ENCODE measurements around the gene TP53I3.
"Not testable (repeated sequence)": the region's sequence is repeated elsewhere in the genome, so short reads cannot be mapped to it uniquely, and the experiment has no call there.

The TP53I3 gene

DNA sequence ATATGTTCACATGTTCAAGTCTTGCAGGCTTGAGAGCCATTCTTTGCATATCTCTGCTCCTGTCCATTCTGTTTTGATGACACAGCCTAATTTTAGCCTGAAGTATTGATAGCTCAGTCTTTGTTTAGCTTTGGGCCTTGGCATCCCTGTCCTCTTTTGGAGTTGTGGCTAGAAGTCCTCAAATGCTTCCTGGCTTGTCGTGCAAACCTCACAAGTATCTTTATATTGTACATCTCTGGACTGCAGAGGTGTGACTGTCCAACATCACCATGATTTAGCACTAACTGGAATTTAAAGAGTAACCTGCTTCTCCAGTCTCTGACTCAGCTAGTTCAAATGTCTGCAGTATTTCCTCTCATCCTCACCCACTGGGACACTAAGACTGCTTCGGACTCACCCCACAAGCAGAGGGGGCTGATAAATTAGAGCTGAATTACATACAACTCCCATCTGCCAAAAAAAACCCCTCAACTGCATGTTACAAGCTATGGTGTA, 26.8 kb upstream of the TP53I3 start:
- TF ChIP-seq EZH2phosphoT487 (IDR thresholded peaks at IDR 0.05; ENCODE audit: low read depth): no peak
- TF ChIP-seq, protein P1, sequence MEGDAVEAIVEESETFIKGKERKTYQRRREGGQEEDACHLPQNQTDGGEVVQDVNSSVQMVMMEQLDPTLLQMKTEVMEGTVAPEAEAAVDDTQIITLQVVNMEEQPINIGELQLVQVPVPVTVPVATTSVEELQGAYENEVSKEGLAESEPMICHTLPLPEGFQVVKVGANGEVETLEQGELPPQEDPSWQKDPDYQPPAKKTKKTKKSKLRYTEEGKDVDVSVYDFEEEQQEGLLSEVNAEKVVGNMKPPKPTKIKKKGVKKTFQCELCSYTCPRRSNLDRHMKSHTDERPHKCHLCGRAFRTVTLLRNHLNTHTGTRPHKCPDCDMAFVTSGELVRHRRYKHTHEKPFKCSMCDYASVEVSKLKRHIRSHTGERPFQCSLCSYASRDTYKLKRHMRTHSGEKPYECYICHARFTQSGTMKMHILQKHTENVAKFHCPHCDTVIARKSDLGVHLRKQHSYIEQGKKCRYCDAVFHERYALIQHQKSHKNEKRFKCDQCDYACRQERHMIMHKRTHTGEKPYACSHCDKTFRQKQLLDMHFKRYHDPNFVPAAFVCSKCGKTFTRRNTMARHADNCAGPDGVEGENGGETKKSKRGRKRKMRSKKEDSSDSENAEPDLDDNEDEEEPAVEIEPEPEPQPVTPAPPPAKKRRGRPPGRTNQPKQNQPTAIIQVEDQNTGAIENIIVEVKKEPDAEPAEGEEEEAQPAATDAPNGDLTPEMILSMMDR (IDR thresholded peaks at IDR 0.05; ENCODE audit: low read depth, low read length): no peak
- H3K4me2 ChIP-seq (ENCODE audit: low read length): no peak overlapping the region

GRCh38 chr2:24110660-24111303, 26.1 kb upstream of the TP53I3 start:
- H3K4me2 ChIP-seq (ENCODE audit: low read length): no peak overlapping the region
- no peaks in the 10 kb centered on the region for H4K20me1 ChIP-seq (ENCODE audit: insufficient read depth, low read length)
- H3K4me3 ChIP-seq (ENCODE audit: low read length): no peak overlapping the region
- no peak overlapping the region for H3K9ac ChIP-seq (ENCODE audit: low read length)
- H3K27me3 ChIP-seq (ENCODE audit: low read depth, low read length): no peaks in the 10 kb centered on the region
- no peak for TF ChIP-seq EZH2phosphoT487 (IDR thresholded peaks at IDR 0.05; ENCODE audit: low read depth)
- TF ChIP-seq, protein P1 (IDR thresholded peaks at IDR 0.05; ENCODE audit: low read depth, low read length): no peak
- no peaks in the 10 kb centered on the region for H3K36me3 ChIP-seq (replicated peaks; ENCODE audit: low read depth, low read length)
- no peak overlapping the region for H2AFZ ChIP-seq (ENCODE audit: low read depth, low read length)
- no peaks in the 10 kb centered on the region for H3K4me1 ChIP-seq (ENCODE audit: low read length)
- H3K9me3 ChIP-seq (ENCODE audit: insufficient read depth, low read length): no peaks in the 10 kb centered on the region
- H3K27ac ChIP-seq (ENCODE audit: low read length): no peak overlapping the region
- no peaks in the 10 kb centered on the region for H3K79me2 ChIP-seq (ENCODE audit: low read length)

More for the DNA sequence above, 26.8 kb upstream of the TP53I3 start:
- no peak overlapping the region for H3K9ac ChIP-seq (ENCODE audit: low read length)
- no peaks in the 10 kb centered on the region for H3K36me3 ChIP-seq (replicated peaks; ENCODE audit: low read depth, low read length)
- no peaks in the 10 kb centered on the region for H3K27me3 ChIP-seq (ENCODE audit: low read depth, low read length)
- no peak overlapping the region for H2AFZ ChIP-seq (ENCODE audit: low read depth, low read length)
- H3K4me3 ChIP-seq (ENCODE audit: low read length): no peak overlapping the region
- no peak overlapping the region for H3K27ac ChIP-seq (ENCODE audit: low read length)
- H3K9me3 ChIP-seq (ENCODE audit: insufficient read depth, low read length): no peaks in the 10 kb centered on the region
- no peaks in the 10 kb centered on the region for H3K4me1 ChIP-seq (ENCODE audit: low read length)
- no peaks in the 10 kb centered on the region for H4K20me1 ChIP-seq (ENCODE audit: insufficient read depth, low read length)
- no peaks in the 10 kb centered on the region for H3K79me2 ChIP-seq (ENCODE audit: low read length)

DNA sequence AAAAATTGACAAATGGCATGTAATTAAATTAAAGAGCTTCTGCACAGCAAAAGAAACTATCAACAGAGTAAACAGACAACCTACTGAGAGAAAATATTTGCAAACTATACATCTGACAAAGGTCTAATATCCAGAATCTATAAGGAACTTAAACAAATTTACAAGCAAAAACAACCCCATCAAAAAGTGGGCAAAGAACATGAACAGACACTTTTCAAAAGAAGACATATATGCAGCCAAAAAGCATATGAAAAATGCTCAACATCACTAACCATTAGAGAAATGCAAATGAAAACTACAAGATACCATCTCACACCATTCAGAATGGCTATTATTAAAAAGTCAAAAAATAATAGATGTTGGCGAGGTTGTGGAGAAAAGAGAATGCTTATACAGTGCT, 24.8 kb upstream of the TP53I3 start:
- H3K36me3 ChIP-seq (replicated peaks; ENCODE audit: low read depth, low read length); H3K4me2 ChIP-seq (ENCODE audit: low read length); H4K20me1 ChIP-seq (ENCODE audit: insufficient read depth, low read length); H3K9ac ChIP-seq (ENCODE audit: low read length); H3K4me3 ChIP-seq (ENCODE audit: low read length); H2AFZ ChIP-seq (ENCODE audit: low read depth, low read length); H3K4me1 ChIP-seq (ENCODE audit: low read length); H3K27ac ChIP-seq (ENCODE audit: low read length); H3K27me3 ChIP-seq (ENCODE audit: low read depth, low read length); H3K9me3 ChIP-seq (ENCODE audit: insufficient read depth, low read length); H3K79me2 ChIP-seq (ENCODE audit: low read length): not testable (repeated sequence)

- Histone ChIP-seq H4K20me1 (ENCODE audit: insufficient read depth, low read length) (no peaks in the 10 kb centered on the region), H3K9ac (ENCODE audit: low read length) (no peak overlapping the region), H3K27ac (ENCODE audit: low read length) (no peak overlapping the region), H2AFZ (ENCODE audit: low read depth, low read length) (no peak overlapping the region), H3K4me3 (ENCODE audit: low read length) (no peak overlapping the region), H3K36me3 (replicated peaks; ENCODE audit: low read depth, low read length) (no peaks in the 10 kb centered on the region), H3K79me2 (ENCODE audit: low read length) (no peaks in the 10 kb centered on the region), H3K4me1 (ENCODE audit: low read length) (no peaks in the 10 kb centered on the region), H3K4me2 (ENCODE audit: low read length) (no peak overlapping the region), H3K27me3 (ENCODE audit: low read depth, low read length) (no peaks in the 10 kb centered on the region), H3K9me3 (ENCODE audit: insufficient read depth, low read length) (no peaks in the 10 kb centered on the region)
- TF ChIP-seq EZH2phosphoT487 (IDR thresholded peaks at IDR 0.05; ENCODE audit: low read depth): no peak
- TF ChIP-seq, protein P1 (IDR thresholded peaks at IDR 0.05; ENCODE audit: low read depth, low read length): no peak
These were observed 22.7 kb upstream of the TP53I3 start for GRCh38 chr2:24107336-24107735.

Data from OCI-LY3 (cell line).